Tibial nerve (tissue), 3 donors: ENCODE data around the gene RPS27L.

Experiments
- CTCF ChIP-seq, 5 experiments: fragments of 200-600 bp in 3 of 5; fragments of 450-650 bp in 2 of 5; sonication (generic) in 3 of 5; IDR thresholded peaks; one replicate each; pipeline ENCODE4 v1.5.1; 2016 to 2019; ENCODE audit warnings: antibody characterized with exemption in 5 of 5, mild to moderate bottlenecking in 3 of 5, moderate library complexity in 2 of 5
- POLR2A ChIP-seq, 2 donors: fragments of 450-650 bp; IDR thresholded peaks; one replicate each; pipeline ENCODE4 v1.6.1; 2017; ENCODE audit warnings: antibody characterized with exemption in 2 of 2, mild to moderate bottlenecking in 2 of 2, moderate library complexity in 2 of 2

GRCh38 chr15:63196842-63197241, 39.6 kb upstream of the RPS27L start:
- TF ChIP-seq POLR2A (IDR thresholded peaks at IDR 0.05): no peak
- TF ChIP-seq CTCF (IDR thresholded peaks at IDR 0.05): no peak
